OCI-LY7 (cell line): ENCODE measurements around the gene GSDME. TPM values are rescaled to one million over a fixed set of nuclear protein-coding genes. Genes with fewer than 3 reads are reported as not detected.

Experiments used
- BruUV-seq: library from RNA; stranded (reverse); fragments of 400-500 nt; replicated peaks from 2 replicates; lab custom pipeline; 2021; lab: Mats Ljungman, UMichigan
- CTCF ChIA-PET: fragments of 300-600 bp; sonication (Branson Sonifier 250); formaldehyde crosslinking; loops from one replicate; lab custom pipeline; 2022; ENCODE audit warnings: antibody characterized with exemption; ENCODE audit not compliant: unreplicated experiment; lab: Charles Lee
- POLR2A ChIA-PET: fragments of 300-600 bp; sonication (Branson Sonifier 250); formaldehyde crosslinking; loops from one replicate; lab custom pipeline; 2022; ENCODE audit warnings: antibody characterized with exemption; lab: Charles Lee
- DNase-seq: peaks from one replicate; pipeline ENCODE4 v3.0.0-alpha.2; 2015; ENCODE audit warnings: low spot score
- H2AFZ ChIP-seq: fragments of 200-600 bp; sonication (generic), shearing (Covaris generic); 2 replicates; pipeline ENCODE4 v1.6.1; 2014; ENCODE audit warnings: mild to moderate bottlenecking, antibody characterized with exemption, low read length, moderate library complexity
- H3K27ac ChIP-seq: fragments of 200-600 bp; sonication (generic); 2 replicates; pipeline ENCODE4 v1.5.1; 2014; ENCODE audit warnings: mixed run types, low read depth, mild to moderate bottlenecking, moderate library complexity, low read length, inconsistent platforms; ENCODE audit not compliant: poor library complexity, severe bottlenecking
- H3K36me3 ChIP-seq: fragments of 200-600 bp; sonication (generic); 2 replicates; pipeline ENCODE4 v1.6.1; 2014; ENCODE audit warnings: mild to moderate bottlenecking, antibody characterized with exemption, low read length, moderate library complexity, mixed read lengths; ENCODE audit not compliant: insufficient read depth
- H3K4me1 ChIP-seq: fragments of 200-600 bp; sonication (generic); 2 replicates; pipeline ENCODE4 v1.5.1; 2014; ENCODE audit warnings: mild to moderate bottlenecking, low read length; ENCODE audit not compliant: insufficient read depth, poor library complexity, severe bottlenecking
- H3K4me2 ChIP-seq: fragments of 200-600 bp; sonication (generic); 2 replicates; pipeline ENCODE4 v1.6.1; 2014; ENCODE audit warnings: mild to moderate bottlenecking, low read length
- H3K4me3 ChIP-seq: fragments of 200-600 bp; sonication (generic); 2 replicates; pipeline ENCODE4 v1.5.1; 2014; ENCODE audit warnings: mild to moderate bottlenecking, low read depth, low read length; ENCODE audit not compliant: poor library complexity, severe bottlenecking
- H3K79me2 ChIP-seq: fragments of 200-600 bp; sonication (generic); 2 replicates; pipeline ENCODE4 v1.6.1; 2016; ENCODE audit warnings: low read depth, mild to moderate bottlenecking, low read length, moderate library complexity, mixed read lengths; ENCODE audit not compliant: insufficient read depth
- H3K9me2 ChIP-seq: fragments of 200-600 bp; sonication (generic); 2 replicates; pipeline ENCODE4 v1.6.1; 2016; ENCODE audit warnings: mild to moderate bottlenecking, low read length, mixed read lengths; ENCODE audit not compliant: insufficient read depth
- H3K9me3 ChIP-seq: fragments of 200-600 bp; sonication (generic); 2 replicates; pipeline ENCODE4 v1.6.1; 2014; ENCODE audit warnings: mild to moderate bottlenecking, mixed run types, low read length, mixed read lengths
- H4K20me1 ChIP-seq: fragments of 200-600 bp; sonication (generic); 2 replicates; pipeline ENCODE4 v1.6.1; 2014; ENCODE audit warnings: mild to moderate bottlenecking, antibody characterized with exemption, low read length, moderate library complexity, mixed read lengths; ENCODE audit not compliant: insufficient read depth
- CTCF ChIP-seq: fragments of 200-600 bp; sonication (generic); conservative IDR thresholded peaks from 2 replicates; pipeline ENCODE4 v1.5.1; 2014; ENCODE audit warnings: mild to moderate bottlenecking, antibody characterized with exemption, low read length, moderate library complexity, mixed read lengths
- EZH2phosphoT487 ChIP-seq: fragments of 200-600 bp; sonication (generic); IDR thresholded peaks from 2 replicates; pipeline ENCODE4 v1.6.1; 2018; ENCODE audit warnings: low read depth, borderline replicate concordance, mild to moderate bottlenecking, mixed run types, antibody characterized with exemption, low read length, moderate library complexity, mixed read lengths
- intact Hi-C: fragments of 100-400 bp; cut with micrococcal nuclease; formaldehyde crosslinking; loops from one replicate; pipeline ENCODE4 v1.10.0; 2022; ENCODE audit not compliant: unreplicated experiment
- total RNA-seq, 2 experiments: library from RNA; depleted of rRNA in 1 of 2; stranded (reverse); fragments of >200 nt in 1 of 2; shearing (Covaris generic) in 1 of 2; gene quantifications; 2 replicates each; pipeline ENCODE4 v1.2.3, GENCODE V29; 2014 to 2022

Gene GSDME
- total RNA-seq, 2 experiments from 2014 or later, result 33.0 to 41.7 TPM

- Histone ChIP-seq H3K27ac (peak overlapping the region; percentile 13), H3K4me1 (peaks cover 19% of the 10 kb centered on the region), H4K20me1 (no peaks in the 10 kb centered on the region), H3K4me2 (peak overlapping the region; percentile 52), H3K9me2 (no peaks in the 10 kb centered on the region), H3K9me3 (0 out of 2 replicates have a peak, but pooled peaks cover 4% of the 10 kb centered on the region), H3K4me3 (peak overlapping the region; percentile 7), H2AFZ (no peak overlapping the region), H3K79me2 (no peaks in the 10 kb centered on the region), H3K36me3 (peaks cover 35% of the 10 kb centered on the region)
- CTCF ChIA-PET, result no interaction called here
- no TSS peak for BruUV-seq
- intact Hi-C loops, result loop anchor here (5.0 to 10.0 kb wide), 2 partner anchors 77 to 219 kb away; partner anchors contain the start of gene PALS2
- DNase-seq, result peak; percentile 39
- POLR2A ChIA-PET, result interaction anchor here (0.8 kb wide), 1 partner anchor 11 kb away, joined by 4 read pairs; no protein-coding TSS in a partner anchor
- TF ChIP-seq EZH2phosphoT487, result no peak
These were observed 36.9 kb upstream of the GSDME start for GRCh38 chr7:24793982-24794648.

- ChIA-PET CTCF (no interaction called here), POLR2A (no interaction called here)
- H2AFZ ChIP-seq, result no peak overlapping the region
- intact Hi-C loops, result no loop called here
- H3K4me1 ChIP-seq, result peaks cover 12% of the 10 kb centered on the region
- DNase-seq, result no peak
- no peaks in the 10 kb centered on the region for H3K79me2 ChIP-seq
- no peak overlapping the region for H3K4me3 ChIP-seq
- peaks cover 16% of the 10 kb centered on the region for H3K9me3 ChIP-seq
- BruUV-seq, result no TSS peak
- H3K4me2 ChIP-seq, result no peak overlapping the region
- peaks cover 6% of the 10 kb centered on the region; the same call in 1 of the 2 replicates for H3K36me3 ChIP-seq
- H3K27ac ChIP-seq, result no peak overlapping the region
- H3K9me2 ChIP-seq, result no peaks in the 10 kb centered on the region
- no peaks in the 10 kb centered on the region for H4K20me1 ChIP-seq
- no peak for TF ChIP-seq EZH2phosphoT487
These were observed 31.8 kb upstream of the GSDME start for GRCh38 chr7:24788961-24789576.

GRCh38 chr7:24788075-24788474 is 30.8 kb upstream of the GSDME start:
- Histone ChIP-seq H4K20me1 (no peaks in the 10 kb centered on the region), H3K9me2 (no peaks in the 10 kb centered on the region), H3K4me3 (no peak overlapping the region), H3K4me1 (peaks cover 2% of the 10 kb centered on the region), H2AFZ (no peak overlapping the region), H3K79me2 (no peaks in the 10 kb centered on the region), H3K27ac (no peak overlapping the region), H3K36me3 (peaks cover 16% of the 10 kb centered on the region; the same call in 1 of the 2 replicates), H3K9me3 (peaks cover 22% of the 10 kb centered on the region), H3K4me2 (no peak overlapping the region)
- ChIA-PET CTCF (no interaction called here), POLR2A (no interaction called here)
- no TSS peak for BruUV-seq
- intact Hi-C loops, result no loop called here
- TF ChIP-seq EZH2phosphoT487 (no peak), CTCF (peak; percentile 82)
- DNase-seq, result no peak
